A549 (cell line): Measurements from ENCODE around the gene LCN6. TPM values are rescaled to one million over a fixed set of nuclear protein-coding genes. Genes with fewer than 3 reads are reported as not detected.

Experiments used
- ATAC-seq, 2 experiments: fragments of 200-7000 bp in 1 of 2; fragments of >200 bp in 1 of 2; cut with Nextera tagmentation in 1 of 2; cut with Tn5 transposase in 1 of 2; 3 replicates each; pipeline versions ENCODE4 v1.8.0 to v1.9.1; 2018 to 2020; ENCODE audit warnings: mild to moderate bottlenecking in 1 of 2, moderate library complexity in 1 of 2
- CTCF ChIA-PET: fragments of 300-600 bp; sonication (Branson Sonifier 250); formaldehyde crosslinking; extraction: SDS; loops from one replicate; lab custom pipeline; 2021; ENCODE audit warnings: antibody characterized with exemption, inconsistent platforms; lab: Yijun Ruan, JAX
- POLR2A ChIA-PET: fragments of 350-600 bp; formaldehyde crosslinking; extraction: SDS; loops from one replicate; lab custom pipeline; 2021; ENCODE audit warnings: antibody characterized with exemption, inconsistent platforms; lab: Yijun Ruan, JAX
- DNase-seq, 2 experiments: peaks; one replicate each; pipeline versions ENCODE4 v3.0.0 to v3.0.0-alpha.2; 2011 to 2016; ENCODE audit warnings: low read depth in 1 of 2, low spot score in 1 of 2
- FAIRE-seq: peaks from 2 replicates; lab custom pipeline; 2011; peaks lifted over from hg19 to GRCh38; lab: Jason Lieb, UNC
- H3K27ac ChIP-seq, 2 experiments: fragments of >200 bp; sonication (Bioruptor Twin); formaldehyde crosslinking; 3 replicates each; pipeline ENCODE4 v1.5.1; 2016 to 2017
- H3K4me1 ChIP-seq: fragments of >200 bp; sonication (Bioruptor Twin); formaldehyde crosslinking; 3 replicates; pipeline ENCODE4 v1.6.1; 2016
- H3K4me2 ChIP-seq: fragments of >200 bp; sonication (Bioruptor Twin); formaldehyde crosslinking; 3 replicates; pipeline ENCODE4 v1.6.1; 2016
- H3K4me3 ChIP-seq: fragments of >200 bp; sonication (Bioruptor Twin); formaldehyde crosslinking; 3 replicates; pipeline ENCODE4 v1.5.1; 2016
- H3K9me3 ChIP-seq: fragments of >200 bp; sonication (Bioruptor Twin); formaldehyde crosslinking; 3 replicates; pipeline ENCODE4 v1.6.1; 2016
- EHF ChIP-seq: fragments of 250-450 bp; sonication (Bioruptor Pico); IDR thresholded peaks from 2 replicates; pipeline ENCODE4 v1.5.0; 2020; ENCODE audit warnings: mild to moderate bottlenecking
- EHMT2 ChIP-seq: fragments of 200-600 bp; sonication (generic); IDR thresholded peaks from 2 replicates; pipeline ENCODE4 v1.6.1; 2016; ENCODE audit warnings: antibody characterized with exemption, low read depth, mild to moderate bottlenecking, moderate library complexity
- FOXS1 ChIP-seq: fragments of 250-450 bp; sonication (Bioruptor Pico); IDR thresholded peaks from 2 replicates; pipeline ENCODE4 v1.5.0; 2020; ENCODE audit warnings: mild to moderate bottlenecking, moderate library complexity
- GATA3 ChIP-seq: IDR thresholded peaks from 2 replicates; pipeline ENCODE4 v1.6.1; 2012; ENCODE audit warnings: borderline replicate concordance
- HEYL ChIP-seq: fragments of 250-450 bp; sonication (Bioruptor Pico); IDR thresholded peaks from 2 replicates; pipeline ENCODE4 v1.8.0; 2021; ENCODE audit warnings: mild to moderate bottlenecking, moderate library complexity
- HOXB13 ChIP-seq: fragments of 250-450 bp; sonication (Bioruptor Pico); IDR thresholded peaks from 2 replicates; pipeline ENCODE4 v1.5.0; 2020; ENCODE audit warnings: low read depth, mild to moderate bottlenecking, moderate library complexity
- JUNB ChIP-seq: fragments of >200 bp; sonication (Bioruptor Twin); formaldehyde crosslinking; IDR thresholded peaks from 2 replicates; pipeline ENCODE4 v1.6.1; 2016
- MAFK ChIP-seq: fragments of 450-650 bp; IDR thresholded peaks from 2 replicates; pipeline ENCODE4 v1.6.1; 2014; ENCODE audit not compliant: partially characterized antibody
- NPAS2 ChIP-seq: fragments of 250-450 bp; sonication (Bioruptor Pico); IDR thresholded peaks from 2 replicates; pipeline ENCODE4 v1.8.0; 2022; ENCODE audit warnings: mild to moderate bottlenecking, moderate library complexity, borderline replicate concordance
- PHF8 ChIP-seq: fragments of 200-600 bp; sonication (generic); IDR thresholded peaks from 2 replicates; pipeline ENCODE4 v1.6.1; 2016; ENCODE audit warnings: low read depth, mild to moderate bottlenecking, antibody characterized with exemption, moderate library complexity, borderline replicate concordance
- RAD21 ChIP-seq, 2 experiments: fragments of >200 bp in 1 of 2; sonication (Bioruptor Twin) in 1 of 2; formaldehyde crosslinking in 1 of 2; IDR thresholded peaks in 1 of 2; conservative IDR thresholded peaks in 1 of 2; 2 replicates in 1 of 2; 3 replicates in 1 of 2; pipeline ENCODE4 v1.6.1; 2012 to 2018; ENCODE audit warnings: inconsistent platforms in 1 of 2
- RCOR1 ChIP-seq: fragments of 150-350 bp; IDR thresholded peaks from 2 replicates; pipeline ENCODE4 v1.6.1; 2014; ENCODE audit warnings: antibody characterized with exemption, low read length, low read depth
- SMC3 ChIP-seq: fragments of >200 bp; sonication (Bioruptor Twin); formaldehyde crosslinking; IDR thresholded peaks from 3 replicates; pipeline ENCODE4 v1.6.1; 2018; ENCODE audit warnings: inconsistent platforms
- SREBF2 ChIP-seq: fragments of 450-650 bp; IDR thresholded peaks from 2 replicates; pipeline ENCODE4 v1.6.1; 2014; ENCODE audit warnings: mild to moderate bottlenecking, moderate library complexity
- TP53 ChIP-seq: fragments of 250-450 bp; sonication (Bioruptor Pico); IDR thresholded peaks from 2 replicates; pipeline ENCODE4 v1.5.0; 2021; ENCODE audit warnings: mild to moderate bottlenecking, moderate library complexity
- ZC3H11A ChIP-seq: fragments of 450-650 bp; IDR thresholded peaks from 2 replicates; pipeline ENCODE4 v1.6.1; 2014; ENCODE audit warnings: antibody characterized with exemption, mild to moderate bottlenecking
- ZSCAN20 ChIP-seq: fragments of 250-450 bp; sonication (Bioruptor Pico); IDR thresholded peaks from 2 replicates; pipeline ENCODE4 v1.8.0; 2022; ENCODE audit warnings: mild to moderate bottlenecking, moderate library complexity
- WGBS: methylation state at CpG from one replicate; pipeline ENCODE4 v1.1.6; 2017; ENCODE audit errors: missing lambda C conversion rate; 5-methylcytosine and 5-hydroxymethylcytosine counted together
- polyA plus RNA-seq, 4 experiments: library from polyadenylated mRNA; depleted of rRNA in 3 of 4; stranded (reverse); fragments of >200 nt; fragmentation: RNase III in 1 of 4; extraction: RNeasy Plus Mini Kit Qiagen cat#74134 plus additional on column Dnase treatment in 1 of 4; gene quantifications; 2 replicates in 3 of 4; 3 replicates in 1 of 4; pipeline ENCODE4 v1.2.3, GENCODE V29; 2011 to 2017
- TF ChIP-seq, protein P1 (sequence below): IDR thresholded peaks from 2 replicates; pipeline ENCODE4 v1.6.1; 2012; ENCODE audit warnings: low read depth, borderline replicate concordance
- TF ChIP-seq, protein P2 (sequence below): fragments of >200 bp; sonication (Bioruptor Twin); formaldehyde crosslinking; IDR thresholded peaks from 2 replicates; pipeline ENCODE4 v1.6.1; 2016
- TF ChIP-seq, protein P3 (sequence below): fragments of 450-650 bp; IDR thresholded peaks from 2 replicates; pipeline ENCODE4 v1.6.1; 2014; ENCODE audit warnings: antibody characterized with exemption
- TF ChIP-seq, protein P4 (sequence below): IDR thresholded peaks from 2 replicates; pipeline ENCODE4 v1.6.1; 2012

Gene LCN6
- polyA plus RNA-seq, 2 of the 4 experiments (the other 2 are of a cell fraction), result not detected

DNA sequence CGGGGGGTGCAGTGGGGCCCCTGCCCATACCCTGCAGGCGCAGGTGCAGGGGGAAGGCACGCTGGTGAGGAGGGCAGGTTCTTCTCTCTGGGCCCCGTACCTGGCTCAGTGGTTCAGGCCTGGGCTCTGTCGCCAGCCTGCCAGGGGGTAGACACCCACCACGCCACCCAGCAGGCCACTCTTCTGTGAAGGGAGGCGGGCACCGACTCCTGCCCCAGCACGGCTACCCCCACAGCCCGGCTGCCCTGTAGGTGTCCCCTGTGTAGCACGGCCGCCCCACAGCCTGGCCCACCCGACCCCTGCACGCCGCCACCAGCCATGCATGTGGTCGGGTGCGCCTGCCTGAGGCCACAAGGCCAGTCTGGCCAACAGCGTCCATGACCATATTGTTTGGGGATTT, 1.7 kb downstream of the LCN6 start:
- FAIRE-seq, result no peak
- POLR2A ChIA-PET, result interaction anchor here (1.1 kb wide), 1 partner anchor 18 kb away, joined by 3 read pairs; no protein-coding TSS in a partner anchor

DNA sequence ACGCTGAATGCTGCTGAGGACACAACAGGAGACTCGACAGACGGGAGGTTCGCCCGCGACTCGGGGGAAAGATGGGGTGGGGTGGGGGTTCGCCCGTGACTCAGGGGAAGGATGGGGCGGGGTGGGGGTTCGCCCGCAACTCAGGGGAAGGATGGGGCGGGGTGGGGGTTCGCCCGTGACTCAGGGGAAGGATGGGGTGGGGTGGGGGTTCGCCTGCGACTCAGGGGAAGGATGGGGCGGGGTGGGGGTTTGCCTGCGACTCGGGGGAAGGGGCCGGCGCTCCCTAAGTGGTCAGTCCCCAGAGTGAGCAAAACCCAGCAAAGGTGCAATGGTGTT, 2.2 kb downstream of the LCN6 start:
- CTCF ChIA-PET, result interaction anchor here (11.9 kb wide), 1 partner anchor 14 kb away, joined by 79 read pairs; the partner anchor contains the start of gene LCN8
- TF ChIP-seq, protein P1, sequence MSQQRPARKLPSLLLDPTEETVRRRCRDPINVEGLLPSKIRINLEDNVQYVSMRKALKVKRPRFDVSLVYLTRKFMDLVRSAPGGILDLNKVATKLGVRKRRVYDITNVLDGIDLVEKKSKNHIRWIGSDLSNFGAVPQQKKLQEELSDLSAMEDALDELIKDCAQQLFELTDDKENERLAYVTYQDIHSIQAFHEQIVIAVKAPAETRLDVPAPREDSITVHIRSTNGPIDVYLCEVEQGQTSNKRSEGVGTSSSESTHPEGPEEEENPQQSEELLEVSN, result no peak
- TF ChIP-seq RCOR1 (no peak), RAD21 (conservative IDR thresholded peaks at IDR 0.05 in 1 of 2, IDR thresholded peaks at IDR 0.05 in 1 of 2) (no peak), SMC3 (no peak)
- H3K27ac ChIP-seq, result no peak overlapping the region
- DNase-seq (no peak), ATAC-seq (no peak), FAIRE-seq (no peak)
- WGBS, result 58% methylated on average over 4 of the region's 22 CpGs
- no peak overlapping the region for H3K4me2 ChIP-seq
- POLR2A ChIA-PET, result no interaction called here
- no peaks in the 10 kb centered on the region for H3K4me1 ChIP-seq
- peaks cover under 1% of the 10 kb centered on the region; the same call in 2 of the 3 replicates for H3K9me3 ChIP-seq
- H3K4me3 ChIP-seq, result no peak overlapping the region

More for the DNA sequence above, 1.7 kb downstream of the LCN6 start:
- ATAC-seq (no peak), DNase-seq (no peak)
- Histone ChIP-seq H3K4me2 (no peak overlapping the region), H3K27ac (no peak overlapping the region), H3K9me3 (peaks cover 5% of the 10 kb centered on the region; the same call in 2 of the 3 replicates), H3K4me3 (no peak overlapping the region), H3K4me1 (no peaks in the 10 kb centered on the region)
- 79% methylated on average over 7 of the region's 18 CpGs for WGBS
- CTCF ChIA-PET, result interaction anchor here (1.4 to 11.9 kb wide), 2 partner anchors 13 to 19 kb away, joined by 3 to 79 read pairs; partner anchors contain the start of gene LCN8
- no peak for TF ChIP-seq EHMT2

DNA sequence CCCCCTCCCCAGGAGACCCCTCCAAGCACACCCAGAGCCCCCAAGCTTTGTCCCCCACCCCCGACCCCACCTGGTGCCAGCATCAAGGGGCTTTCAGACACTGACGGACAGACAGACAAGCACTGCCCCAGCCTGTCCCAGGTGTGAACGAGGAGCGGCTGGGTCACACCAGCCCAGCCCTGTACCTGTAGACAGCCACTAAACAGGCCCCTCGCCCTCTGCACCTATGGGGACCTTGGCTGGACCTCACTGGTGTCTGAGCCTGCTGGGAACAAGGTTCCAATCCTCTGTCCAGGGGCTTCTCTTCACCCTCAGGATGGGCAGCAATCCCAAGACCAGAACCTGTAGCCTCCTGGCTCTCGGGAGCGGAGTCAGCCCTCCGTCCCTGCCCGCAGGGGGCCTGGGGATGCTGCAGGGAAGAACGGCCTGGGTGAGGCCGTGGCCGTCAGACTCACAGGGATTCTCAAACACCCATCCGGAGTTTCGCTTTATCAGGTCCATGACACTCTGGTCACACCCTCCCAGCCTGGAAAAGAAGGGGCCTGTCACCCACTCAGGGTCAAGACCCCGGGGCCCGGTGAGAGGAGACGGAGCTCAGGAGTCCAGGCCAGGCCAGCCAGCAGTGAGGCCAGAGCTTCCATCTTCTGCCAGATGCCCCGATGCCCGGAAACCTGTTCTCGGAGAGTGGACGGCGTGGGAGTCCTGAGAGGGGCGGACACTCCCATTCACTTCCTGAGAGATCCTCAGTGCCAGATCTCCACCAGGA, 2.8 kb downstream of the LCN6 start:
- TF ChIP-seq EHMT2 (no peak), NPAS2 (CRISPR knock-in tag) (no peak), JUNB (no peak), EHF (CRISPR knock-in tag) (no peak), SMC3 (no peak), PHF8 (no peak), HEYL (no peak), SREBF2 (no peak), ZC3H11A (no peak), ZSCAN20 (no peak)
- TF ChIP-seq, protein P2, sequence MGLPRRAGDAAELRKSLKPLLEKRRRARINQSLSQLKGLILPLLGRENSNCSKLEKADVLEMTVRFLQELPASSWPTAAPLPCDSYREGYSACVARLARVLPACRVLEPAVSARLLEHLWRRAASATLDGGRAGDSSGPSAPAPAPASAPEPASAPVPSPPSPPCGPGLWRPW, result no peak
- TF ChIP-seq, protein P3, sequence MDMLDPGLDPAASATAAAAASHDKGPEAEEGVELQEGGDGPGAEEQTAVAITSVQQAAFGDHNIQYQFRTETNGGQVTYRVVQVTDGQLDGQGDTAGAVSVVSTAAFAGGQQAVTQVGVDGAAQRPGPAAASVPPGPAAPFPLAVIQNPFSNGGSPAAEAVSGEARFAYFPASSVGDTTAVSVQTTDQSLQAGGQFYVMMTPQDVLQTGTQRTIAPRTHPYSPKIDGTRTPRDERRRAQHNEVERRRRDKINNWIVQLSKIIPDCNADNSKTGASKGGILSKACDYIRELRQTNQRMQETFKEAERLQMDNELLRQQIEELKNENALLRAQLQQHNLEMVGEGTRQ, result no peak
- Histone ChIP-seq H3K27ac (no peak overlapping the region), H3K4me3 (no peak overlapping the region), H3K9me3 (no peaks in the 10 kb centered on the region), H3K4me2 (no peak overlapping the region), H3K4me1 (no peaks in the 10 kb centered on the region)
- no peak for ATAC-seq
- FAIRE-seq, result no peak
- WGBS, result 81% methylated on average over 18 of the region's 23 CpGs
- POLR2A ChIA-PET, result interaction anchor here (0.6 kb wide), 1 partner anchor 13 kb away, joined by 5 read pairs; no protein-coding TSS in a partner anchor
- CTCF ChIA-PET, result interaction anchor here (0.8 to 11.9 kb wide), 5 partner anchors 9 to 25 kb away, joined by 3 to 79 read pairs (median 5); partner anchors contain the start of gene LCN8
- no peak for DNase-seq

DNA sequence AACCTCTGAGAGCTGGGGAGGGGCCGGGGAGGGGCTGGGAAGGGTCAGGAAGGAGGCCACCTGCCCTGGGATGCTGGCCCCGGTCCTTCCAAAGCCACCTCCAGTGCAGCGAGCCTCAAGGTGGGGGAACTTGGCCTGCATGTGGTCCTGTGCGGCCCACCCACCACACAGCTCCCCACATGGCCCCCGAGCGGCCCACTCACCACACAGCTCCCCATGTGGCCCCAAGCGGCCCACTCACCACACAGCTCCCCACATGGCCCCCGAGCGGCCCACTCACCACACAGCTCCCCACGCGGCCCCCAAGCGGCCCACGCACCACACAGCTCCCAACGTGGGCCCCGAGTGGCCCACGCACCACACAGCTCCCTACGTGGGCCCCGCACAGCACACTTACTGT, 3.6 kb downstream of the LCN6 start:
- ATAC-seq (no peak), FAIRE-seq (no peak), DNase-seq (no peak)
- H3K4me1 ChIP-seq, result no peaks in the 10 kb centered on the region
- no peak overlapping the region for H3K4me3 ChIP-seq
- no peak overlapping the region for H3K4me2 ChIP-seq
- no peak overlapping the region for H3K27ac ChIP-seq
- no peak for TF ChIP-seq SREBF2
- TF ChIP-seq FOXS1 (CRISPR knock-in tag), result no peak
- TF ChIP-seq, protein P1, result no peak
- no peak for TF ChIP-seq TP53
- no peak for TF ChIP-seq MAFK
- TF ChIP-seq GATA3, result no peak
- TF ChIP-seq, protein P4, sequence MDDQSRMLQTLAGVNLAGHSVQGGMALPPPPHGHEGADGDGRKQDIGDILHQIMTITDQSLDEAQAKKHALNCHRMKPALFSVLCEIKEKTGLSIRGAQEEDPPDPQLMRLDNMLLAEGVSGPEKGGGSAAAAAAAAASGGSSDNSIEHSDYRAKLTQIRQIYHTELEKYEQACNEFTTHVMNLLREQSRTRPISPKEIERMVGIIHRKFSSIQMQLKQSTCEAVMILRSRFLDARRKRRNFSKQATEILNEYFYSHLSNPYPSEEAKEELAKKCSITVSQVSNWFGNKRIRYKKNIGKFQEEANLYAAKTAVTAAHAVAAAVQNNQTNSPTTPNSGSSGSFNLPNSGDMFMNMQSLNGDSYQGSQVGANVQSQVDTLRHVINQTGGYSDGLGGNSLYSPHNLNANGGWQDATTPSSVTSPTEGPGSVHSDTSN, result no peak
- no peak for TF ChIP-seq HOXB13 (CRISPR knock-in tag)
- no peak for TF ChIP-seq HEYL
- 67% methylated on average over 9 of the region's 18 CpGs for WGBS
- POLR2A ChIA-PET, result interaction anchor here (0.6 to 2.7 kb wide), 2 partner anchors 14 to 16 kb away, joined by 5 to 11 read pairs; no protein-coding TSS in a partner anchor
- CTCF ChIA-PET, result interaction anchor here (0.7 to 11.9 kb wide), 5 partner anchors 10 to 373 kb away, joined by 3 to 79 read pairs (median 5); partner anchors contain the start of gene LCN8
- H3K9me3 ChIP-seq, result no peaks in the 10 kb centered on the region
